OCI-LY3 (cell line): ENCODE results near the gene CHD6.

Source experiments
- CTCF ChIP-seq: fragments of 200-600, 300-600 bp; sonication (generic); IDR thresholded peaks from 2 replicates; pipeline ENCODE4 v1.5.1; 2014; ENCODE audit warnings: antibody characterized with exemption, low read length, low read depth
- EZH2phosphoT487 ChIP-seq: fragments of 200-600 bp; shearing (Covaris generic); IDR thresholded peaks from 2 replicates; pipeline ENCODE4 v1.6.1; 2018; ENCODE audit warnings: antibody characterized with exemption, mixed run types, low read depth

GRCh38 chr20:41433203-41433602 is 185.0 kb downstream of the CHD6 start:
- TF ChIP-seq CTCF: no peak
- no peak for TF ChIP-seq EZH2phosphoT487
